WTC11 (cell line): ENCODE results near the gene GPX4. TPM values are rescaled to one million over a fixed set of nuclear protein-coding genes. Genes with fewer than 3 reads are reported as not detected.

Experiments
- ATF1 ChIP-seq: sonication (generic); formaldehyde crosslinking; IDR thresholded peaks from 2 replicates; pipeline ENCODE4 v1.8.1; 2023; ENCODE audit warnings: mild to moderate bottlenecking, moderate library complexity, missing genetic modification reagents
- CREM ChIP-seq: sonication (generic); formaldehyde crosslinking; IDR thresholded peaks from 2 replicates; pipeline ENCODE4 v1.8.1; 2022; ENCODE audit warnings: mild to moderate bottlenecking, missing genetic modification reagents, moderate library complexity
- ELF4 ChIP-seq: sonication (generic); formaldehyde crosslinking; IDR thresholded peaks from 2 replicates; pipeline ENCODE4 v1.8.1; 2022; ENCODE audit warnings: low read depth, mild to moderate bottlenecking, moderate library complexity, missing genetic modification reagents
- FOXK1 ChIP-seq: sonication (generic); formaldehyde crosslinking; IDR thresholded peaks from 2 replicates; pipeline ENCODE4 v1.8.0; 2022; ENCODE audit warnings: mild to moderate bottlenecking, moderate library complexity, missing genetic modification reagents
- RELA ChIP-seq: sonication (generic); formaldehyde crosslinking; IDR thresholded peaks from 2 replicates; pipeline ENCODE4 v1.8.1; 2022; ENCODE audit warnings: missing genetic modification reagents, mild to moderate bottlenecking, borderline replicate concordance
- SP1 ChIP-seq: sonication (generic); formaldehyde crosslinking; conservative IDR thresholded peaks from 2 replicates; pipeline ENCODE4 v1.8.1; 2022; ENCODE audit warnings: missing genetic modification reagents
- TEAD4 ChIP-seq: sonication (generic); formaldehyde crosslinking; IDR thresholded peaks from 2 replicates; pipeline ENCODE4 v1.8.0; 2022; ENCODE audit warnings: mild to moderate bottlenecking, missing genetic modification reagents
- ZNF219 ChIP-seq: sonication (generic); formaldehyde crosslinking; IDR thresholded peaks from 2 replicates; pipeline ENCODE4 v1.8.0; 2023; ENCODE audit warnings: missing genetic modification reagents, mild to moderate bottlenecking, borderline replicate concordance
- ZNF232 ChIP-seq: sonication (generic); formaldehyde crosslinking; IDR thresholded peaks from 2 replicates; pipeline ENCODE4 v1.8.0; 2022; ENCODE audit warnings: mild to moderate bottlenecking, missing genetic modification reagents
- total RNA-seq: library from RNA; stranded (reverse); gene quantifications from 3 replicates; pipeline ENCODE4 v1.2.3, GENCODE V29; 2021
- TF ChIP-seq, protein P1 (sequence below): fragments of 250-450 bp; sonication (Bioruptor Pico); conservative IDR thresholded peaks from 2 replicates; pipeline ENCODE4 v1.9.0; 2021; ENCODE audit warnings: mild to moderate bottlenecking
- TF ChIP-seq, protein P2 (sequence below): fragments of 250-450 bp; sonication (Bioruptor Pico); IDR thresholded peaks from 2 replicates; pipeline ENCODE4 v1.8.0; 2021; ENCODE audit warnings: mild to moderate bottlenecking
- TF ChIP-seq, protein P3 (sequence below): sonication (generic); formaldehyde crosslinking; IDR thresholded peaks from 2 replicates; pipeline ENCODE4 v1.8.0; 2022; ENCODE audit warnings: mild to moderate bottlenecking, missing genetic modification reagents
- TF ChIP-seq, protein P4 (sequence below): sonication (generic); formaldehyde crosslinking; IDR thresholded peaks from 2 replicates; pipeline ENCODE4 v1.8.1; 2023; ENCODE audit warnings: mild to moderate bottlenecking, missing genetic modification reagents, borderline replicate concordance
- TF ChIP-seq, protein P5 (sequence below): fragments of 250-450 bp; sonication (Bioruptor Pico); IDR thresholded peaks from 2 replicates; pipeline ENCODE4 v1.9.0; 2021; ENCODE audit warnings: moderate library complexity, mild to moderate bottlenecking, inconsistent platforms, borderline replicate concordance
- TF ChIP-seq, protein P6 (sequence below): sonication (generic); formaldehyde crosslinking; IDR thresholded peaks from 2 replicates; pipeline ENCODE4 v1.8.1; 2023; ENCODE audit warnings: mild to moderate bottlenecking, missing genetic modification reagents, moderate library complexity
- TF ChIP-seq, protein P7 (sequence below): sonication (generic); formaldehyde crosslinking; conservative IDR thresholded peaks from 2 replicates; pipeline ENCODE4 v1.8.1; 2022; ENCODE audit warnings: mild to moderate bottlenecking, missing genetic modification reagents
- TF ChIP-seq, protein P8 (sequence below): sonication (generic); formaldehyde crosslinking; conservative IDR thresholded peaks from 2 replicates; pipeline ENCODE4 v1.8.1; 2023; ENCODE audit warnings: mild to moderate bottlenecking, low read depth, missing genetic modification reagents, moderate library complexity
- TF ChIP-seq, protein P9 (sequence below): sonication (generic); formaldehyde crosslinking; IDR thresholded peaks from 2 replicates; pipeline ENCODE4 v1.8.1; 2022; ENCODE audit warnings: missing genetic modification reagents, borderline replicate concordance
- TF ChIP-seq, protein P10 (sequence below): fragments of 250-450 bp; sonication (Bioruptor Pico); IDR thresholded peaks from 2 replicates; pipeline ENCODE4 v2.1.2; 2022; ENCODE audit warnings: mild to moderate bottlenecking, moderate library complexity

Gene GPX4
- total RNA-seq, 1 experiment from 2014 or later: 363 TPM

DNA sequence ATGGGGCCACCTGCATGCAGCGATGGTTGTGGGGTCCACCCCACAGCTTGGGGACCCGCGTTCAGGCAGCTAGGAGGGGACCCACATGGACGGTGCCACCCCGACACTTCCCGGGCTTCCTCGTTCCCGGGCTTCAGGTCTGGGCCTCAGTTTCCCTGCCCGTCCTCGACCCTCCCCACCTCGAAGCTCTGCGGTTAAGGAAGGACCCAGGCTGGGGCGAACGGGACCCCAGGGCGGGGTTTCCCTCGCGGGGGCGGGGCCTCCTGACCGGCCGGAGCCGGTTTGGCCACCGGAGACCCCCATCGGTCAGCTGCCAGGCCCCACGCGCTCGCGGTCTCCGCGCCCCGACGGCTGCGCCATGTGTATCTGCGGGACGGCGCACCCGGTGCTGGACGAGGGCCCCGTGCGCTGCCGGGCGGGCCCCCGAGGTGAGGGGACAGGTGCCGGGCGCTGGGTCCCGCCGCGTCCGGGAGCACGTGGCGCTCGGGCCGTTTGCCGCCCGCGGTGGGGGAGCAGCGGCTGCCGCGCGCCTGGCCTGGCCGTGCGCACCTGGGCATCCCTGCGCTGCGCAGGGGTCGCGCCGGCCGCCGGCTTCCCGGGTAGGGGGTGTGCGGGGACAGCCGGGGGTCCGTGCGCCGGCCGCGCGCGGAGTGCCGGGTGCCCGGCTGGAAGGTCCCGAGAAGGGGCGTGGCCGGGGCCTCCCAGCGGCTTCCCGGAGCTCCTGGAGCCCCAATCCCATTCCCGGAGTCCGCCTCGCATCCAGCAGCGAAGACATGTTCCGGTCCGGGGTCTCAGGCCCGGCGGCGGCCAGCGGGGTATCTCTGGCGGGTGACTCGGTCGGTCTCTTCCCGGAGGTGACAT is 32.6 kb upstream of the GPX4 start (continued):
- TF ChIP-seq, protein P1, sequence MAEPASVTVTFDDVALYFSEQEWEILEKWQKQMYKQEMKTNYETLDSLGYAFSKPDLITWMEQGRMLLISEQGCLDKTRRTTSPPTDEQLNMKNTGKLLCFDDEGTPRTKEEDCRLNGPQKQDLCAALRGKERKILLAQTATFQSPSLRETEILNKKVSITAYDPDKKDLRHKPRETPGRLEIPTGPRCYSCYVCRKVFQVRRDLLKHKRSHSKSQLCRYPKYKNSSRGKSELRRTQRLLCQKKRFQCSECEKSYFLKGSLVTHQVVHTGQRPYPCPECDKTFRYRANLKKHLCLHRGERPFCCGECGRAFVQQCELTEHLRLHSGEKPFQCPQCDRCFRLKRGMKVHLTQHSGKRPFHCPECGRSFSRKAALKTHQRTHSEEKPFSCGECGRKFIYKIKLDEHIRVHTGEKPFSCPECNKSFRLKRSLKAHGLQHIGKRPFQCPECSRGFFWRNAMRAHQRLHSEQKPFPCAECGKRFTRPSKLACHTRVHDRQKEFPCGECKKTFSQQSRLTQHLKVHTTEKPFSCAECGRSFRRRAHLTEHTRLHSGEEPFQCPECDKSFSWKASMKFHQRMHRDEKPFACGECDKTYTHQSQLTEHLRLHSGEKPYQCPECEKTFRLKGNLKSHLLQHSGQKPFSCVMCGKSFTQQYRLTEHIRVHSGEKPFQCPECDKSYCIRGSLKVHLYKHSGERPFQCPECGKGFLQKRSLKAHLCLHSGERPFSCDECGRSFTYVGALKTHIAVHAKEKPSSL: no peak
- 0 out of 2 replicates have a peak, but pooled peaks have one; percentile 27 for TF ChIP-seq ELF4 (CRISPR knock-in tag)
- no peak for TF ChIP-seq ZNF232 (CRISPR knock-in tag)
- TF ChIP-seq, protein P2, sequence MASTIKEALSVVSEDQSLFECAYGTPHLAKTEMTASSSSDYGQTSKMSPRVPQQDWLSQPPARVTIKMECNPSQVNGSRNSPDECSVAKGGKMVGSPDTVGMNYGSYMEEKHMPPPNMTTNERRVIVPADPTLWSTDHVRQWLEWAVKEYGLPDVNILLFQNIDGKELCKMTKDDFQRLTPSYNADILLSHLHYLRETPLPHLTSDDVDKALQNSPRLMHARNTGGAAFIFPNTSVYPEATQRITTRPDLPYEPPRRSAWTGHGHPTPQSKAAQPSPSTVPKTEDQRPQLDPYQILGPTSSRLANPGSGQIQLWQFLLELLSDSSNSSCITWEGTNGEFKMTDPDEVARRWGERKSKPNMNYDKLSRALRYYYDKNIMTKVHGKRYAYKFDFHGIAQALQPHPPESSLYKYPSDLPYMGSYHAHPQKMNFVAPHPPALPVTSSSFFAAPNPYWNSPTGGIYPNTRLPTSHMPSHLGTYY (CRISPR knock-in tag): no peak
- TF ChIP-seq, protein P3, sequence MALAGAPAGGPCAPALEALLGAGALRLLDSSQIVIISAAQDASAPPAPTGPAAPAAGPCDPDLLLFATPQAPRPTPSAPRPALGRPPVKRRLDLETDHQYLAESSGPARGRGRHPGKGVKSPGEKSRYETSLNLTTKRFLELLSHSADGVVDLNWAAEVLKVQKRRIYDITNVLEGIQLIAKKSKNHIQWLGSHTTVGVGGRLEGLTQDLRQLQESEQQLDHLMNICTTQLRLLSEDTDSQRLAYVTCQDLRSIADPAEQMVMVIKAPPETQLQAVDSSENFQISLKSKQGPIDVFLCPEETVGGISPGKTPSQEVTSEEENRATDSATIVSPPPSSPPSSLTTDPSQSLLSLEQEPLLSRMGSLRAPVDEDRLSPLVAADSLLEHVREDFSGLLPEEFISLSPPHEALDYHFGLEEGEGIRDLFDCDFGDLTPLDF (CRISPR knock-in tag): no peak
- TF ChIP-seq ZNF219 (CRISPR knock-in tag): peak; percentile 82; the same call in 1 of the 2 replicates
- TF ChIP-seq FOXK1 (CRISPR knock-in tag): peak; percentile 75; the same call in 1 of the 2 replicates
- TF ChIP-seq, protein P4, sequence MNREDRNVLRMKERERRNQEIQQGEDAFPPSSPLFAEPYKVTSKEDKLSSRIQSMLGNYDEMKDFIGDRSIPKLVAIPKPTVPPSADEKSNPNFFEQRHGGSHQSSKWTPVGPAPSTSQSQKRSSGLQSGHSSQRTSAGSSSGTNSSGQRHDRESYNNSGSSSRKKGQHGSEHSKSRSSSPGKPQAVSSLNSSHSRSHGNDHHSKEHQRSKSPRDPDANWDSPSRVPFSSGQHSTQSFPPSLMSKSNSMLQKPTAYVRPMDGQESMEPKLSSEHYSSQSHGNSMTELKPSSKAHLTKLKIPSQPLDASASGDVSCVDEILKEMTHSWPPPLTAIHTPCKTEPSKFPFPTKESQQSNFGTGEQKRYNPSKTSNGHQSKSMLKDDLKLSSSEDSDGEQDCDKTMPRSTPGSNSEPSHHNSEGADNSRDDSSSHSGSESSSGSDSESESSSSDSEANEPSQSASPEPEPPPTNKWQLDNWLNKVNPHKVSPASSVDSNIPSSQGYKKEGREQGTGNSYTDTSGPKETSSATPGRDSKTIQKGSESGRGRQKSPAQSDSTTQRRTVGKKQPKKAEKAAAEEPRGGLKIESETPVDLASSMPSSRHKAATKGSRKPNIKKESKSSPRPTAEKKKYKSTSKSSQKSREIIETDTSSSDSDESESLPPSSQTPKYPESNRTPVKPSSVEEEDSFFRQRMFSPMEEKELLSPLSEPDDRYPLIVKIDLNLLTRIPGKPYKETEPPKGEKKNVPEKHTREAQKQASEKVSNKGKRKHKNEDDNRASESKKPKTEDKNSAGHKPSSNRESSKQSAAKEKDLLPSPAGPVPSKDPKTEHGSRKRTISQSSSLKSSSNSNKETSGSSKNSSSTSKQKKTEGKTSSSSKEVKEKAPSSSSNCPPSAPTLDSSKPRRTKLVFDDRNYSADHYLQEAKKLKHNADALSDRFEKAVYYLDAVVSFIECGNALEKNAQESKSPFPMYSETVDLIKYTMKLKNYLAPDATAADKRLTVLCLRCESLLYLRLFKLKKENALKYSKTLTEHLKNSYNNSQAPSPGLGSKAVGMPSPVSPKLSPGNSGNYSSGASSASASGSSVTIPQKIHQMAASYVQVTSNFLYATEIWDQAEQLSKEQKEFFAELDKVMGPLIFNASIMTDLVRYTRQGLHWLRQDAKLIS (CRISPR knock-in tag): no peak
- TF ChIP-seq, protein P5, sequence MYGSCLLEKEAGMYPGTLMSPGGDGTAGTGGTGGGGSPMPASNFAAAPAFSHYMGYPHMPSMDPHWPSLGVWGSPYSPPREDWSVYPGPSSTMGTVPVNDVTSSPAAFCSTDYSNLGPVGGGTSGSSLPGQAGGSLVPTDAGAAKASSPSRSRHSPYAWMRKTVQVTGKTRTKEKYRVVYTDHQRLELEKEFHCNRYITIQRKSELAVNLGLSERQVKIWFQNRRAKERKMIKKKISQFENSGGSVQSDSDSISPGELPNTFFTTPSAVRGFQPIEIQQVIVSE (CRISPR knock-in tag): no peak
- TF ChIP-seq ATF1 (CRISPR knock-in tag): 0 out of 2 replicates have a peak, but pooled peaks have one; percentile 48
- peak; percentile 72 for TF ChIP-seq SP1 (CRISPR knock-in tag)
- 0 out of 2 replicates have a peak, but pooled peaks have one; percentile 68 for TF ChIP-seq CREM (CRISPR knock-in tag)
- TF ChIP-seq, protein P6, sequence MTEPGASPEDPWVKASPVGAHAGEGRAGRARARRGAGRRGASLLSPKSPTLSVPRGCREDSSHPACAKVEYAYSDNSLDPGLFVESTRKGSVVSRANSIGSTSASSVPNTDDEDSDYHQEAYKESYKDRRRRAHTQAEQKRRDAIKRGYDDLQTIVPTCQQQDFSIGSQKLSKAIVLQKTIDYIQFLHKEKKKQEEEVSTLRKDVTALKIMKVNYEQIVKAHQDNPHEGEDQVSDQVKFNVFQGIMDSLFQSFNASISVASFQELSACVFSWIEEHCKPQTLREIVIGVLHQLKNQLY (CRISPR knock-in tag): no peak
- TF ChIP-seq, protein P7, sequence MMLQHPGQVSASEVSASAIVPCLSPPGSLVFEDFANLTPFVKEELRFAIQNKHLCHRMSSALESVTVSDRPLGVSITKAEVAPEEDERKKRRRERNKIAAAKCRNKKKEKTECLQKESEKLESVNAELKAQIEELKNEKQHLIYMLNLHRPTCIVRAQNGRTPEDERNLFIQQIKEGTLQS: no peak
- TF ChIP-seq RELA (CRISPR knock-in tag): no peak
- TF ChIP-seq, protein P8, sequence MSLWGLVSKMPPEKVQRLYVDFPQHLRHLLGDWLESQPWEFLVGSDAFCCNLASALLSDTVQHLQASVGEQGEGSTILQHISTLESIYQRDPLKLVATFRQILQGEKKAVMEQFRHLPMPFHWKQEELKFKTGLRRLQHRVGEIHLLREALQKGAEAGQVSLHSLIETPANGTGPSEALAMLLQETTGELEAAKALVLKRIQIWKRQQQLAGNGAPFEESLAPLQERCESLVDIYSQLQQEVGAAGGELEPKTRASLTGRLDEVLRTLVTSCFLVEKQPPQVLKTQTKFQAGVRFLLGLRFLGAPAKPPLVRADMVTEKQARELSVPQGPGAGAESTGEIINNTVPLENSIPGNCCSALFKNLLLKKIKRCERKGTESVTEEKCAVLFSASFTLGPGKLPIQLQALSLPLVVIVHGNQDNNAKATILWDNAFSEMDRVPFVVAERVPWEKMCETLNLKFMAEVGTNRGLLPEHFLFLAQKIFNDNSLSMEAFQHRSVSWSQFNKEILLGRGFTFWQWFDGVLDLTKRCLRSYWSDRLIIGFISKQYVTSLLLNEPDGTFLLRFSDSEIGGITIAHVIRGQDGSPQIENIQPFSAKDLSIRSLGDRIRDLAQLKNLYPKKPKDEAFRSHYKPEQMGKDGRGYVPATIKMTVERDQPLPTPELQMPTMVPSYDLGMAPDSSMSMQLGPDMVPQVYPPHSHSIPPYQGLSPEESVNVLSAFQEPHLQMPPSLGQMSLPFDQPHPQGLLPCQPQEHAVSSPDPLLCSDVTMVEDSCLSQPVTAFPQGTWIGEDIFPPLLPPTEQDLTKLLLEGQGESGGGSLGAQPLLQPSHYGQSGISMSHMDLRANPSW (CRISPR knock-in tag): no peak
- TF ChIP-seq, protein P9, sequence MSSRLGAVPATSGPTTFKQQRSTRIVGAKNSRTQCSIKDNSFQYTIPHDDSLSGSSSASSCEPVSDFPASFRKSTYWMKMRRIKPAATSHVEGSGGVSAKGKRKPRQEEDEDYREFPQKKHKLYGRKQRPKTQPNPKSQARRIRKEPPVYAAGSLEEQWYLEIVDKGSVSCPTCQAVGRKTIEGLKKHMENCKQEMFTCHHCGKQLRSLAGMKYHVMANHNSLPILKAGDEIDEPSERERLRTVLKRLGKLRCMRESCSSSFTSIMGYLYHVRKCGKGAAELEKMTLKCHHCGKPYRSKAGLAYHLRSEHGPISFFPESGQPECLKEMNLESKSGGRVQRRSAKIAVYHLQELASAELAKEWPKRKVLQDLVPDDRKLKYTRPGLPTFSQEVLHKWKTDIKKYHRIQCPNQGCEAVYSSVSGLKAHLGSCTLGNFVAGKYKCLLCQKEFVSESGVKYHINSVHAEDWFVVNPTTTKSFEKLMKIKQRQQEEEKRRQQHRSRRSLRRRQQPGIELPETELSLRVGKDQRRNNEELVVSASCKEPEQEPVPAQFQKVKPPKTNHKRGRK (CRISPR knock-in tag): no peak
- TF ChIP-seq, protein P10, sequence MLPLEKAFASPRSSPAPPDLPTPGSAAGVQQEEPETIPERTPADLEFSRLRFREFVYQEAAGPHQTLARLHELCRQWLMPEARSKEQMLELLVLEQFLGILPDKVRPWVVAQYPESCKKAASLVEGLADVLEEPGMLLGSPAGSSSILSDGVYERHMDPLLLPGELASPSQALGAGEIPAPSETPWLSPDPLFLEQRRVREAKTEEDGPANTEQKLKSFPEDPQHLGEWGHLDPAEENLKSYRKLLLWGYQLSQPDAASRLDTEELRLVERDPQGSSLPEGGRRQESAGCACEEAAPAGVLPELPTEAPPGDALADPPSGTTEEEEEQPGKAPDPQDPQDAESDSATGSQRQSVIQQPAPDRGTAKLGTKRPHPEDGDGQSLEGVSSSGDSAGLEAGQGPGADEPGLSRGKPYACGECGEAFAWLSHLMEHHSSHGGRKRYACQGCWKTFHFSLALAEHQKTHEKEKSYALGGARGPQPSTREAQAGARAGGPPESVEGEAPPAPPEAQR (CRISPR knock-in tag): no peak
- TF ChIP-seq TEAD4 (CRISPR knock-in tag): no peak
